NCI-H2196 (cell line): ENCODE measurements around the gene C11orf42.
"Not testable (repeated sequence)": the region's sequence is repeated elsewhere in the genome, so short reads cannot be mapped to it uniquely, and the experiment has no call there.

Source experiments
- DNase-seq: peaks from one replicate; lab custom pipeline; 2025; ENCODE audit not compliant: unreplicated experiment; lab: John Stamatoyannopoulos, UW

C11orf42 gene

GRCh38 chr11:6219359-6219758, 14.0 kb downstream of the C11orf42 start:
- no peak for DNase-seq

GRCh38 chr11:6223854-6224253, 18.5 kb downstream of the C11orf42 start:
- no peak for DNase-seq

- no peak for DNase-seq
Observed at GRCh38 chr11:6224421-6224820, 19.1 kb downstream of the C11orf42 start.

- DNase-seq: no peak
Observed at GRCh38 chr11:6225024-6225423, 19.7 kb downstream of the C11orf42 start.

DNA sequence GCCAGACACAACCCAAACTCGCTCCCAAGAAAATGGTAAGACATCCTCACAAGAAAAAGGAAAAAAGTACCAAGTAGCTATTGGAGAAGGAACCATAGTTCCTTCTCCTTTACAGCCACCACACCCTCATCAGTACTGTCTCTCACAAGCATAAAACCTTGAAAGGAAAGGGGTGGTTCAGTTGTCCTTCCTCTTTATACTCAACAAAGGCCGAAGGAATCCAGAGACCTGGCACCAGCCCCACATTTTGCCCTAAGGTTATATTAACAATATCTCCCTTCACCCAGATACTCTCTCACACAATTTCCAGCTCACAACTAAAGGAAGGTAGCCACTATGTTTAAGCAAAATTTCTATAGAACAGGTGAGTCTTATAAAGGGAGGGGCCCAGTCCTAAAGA, 20.5 kb downstream of the C11orf42 start:
- DNase-seq: no peak

DNA sequence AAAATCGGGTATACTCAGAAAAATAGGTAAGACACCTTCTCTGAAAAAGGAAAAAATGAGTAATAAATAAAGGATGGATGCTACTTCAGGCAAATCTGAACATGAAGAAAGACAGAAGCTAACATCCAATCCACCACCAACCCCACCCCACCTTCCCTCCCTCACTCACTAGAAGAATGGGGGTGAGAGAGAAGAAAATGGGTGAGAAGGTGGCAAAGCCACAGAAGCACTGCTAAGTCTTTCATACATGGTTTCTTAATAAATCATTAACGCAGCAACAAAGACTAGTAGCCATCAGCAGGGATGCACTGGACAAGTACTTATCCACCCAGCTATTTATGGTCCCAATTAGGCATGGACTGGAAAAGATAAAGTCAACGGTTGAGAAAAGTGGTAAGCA, 23.2 kb downstream of the C11orf42 start:
- no peak for DNase-seq

DNA sequence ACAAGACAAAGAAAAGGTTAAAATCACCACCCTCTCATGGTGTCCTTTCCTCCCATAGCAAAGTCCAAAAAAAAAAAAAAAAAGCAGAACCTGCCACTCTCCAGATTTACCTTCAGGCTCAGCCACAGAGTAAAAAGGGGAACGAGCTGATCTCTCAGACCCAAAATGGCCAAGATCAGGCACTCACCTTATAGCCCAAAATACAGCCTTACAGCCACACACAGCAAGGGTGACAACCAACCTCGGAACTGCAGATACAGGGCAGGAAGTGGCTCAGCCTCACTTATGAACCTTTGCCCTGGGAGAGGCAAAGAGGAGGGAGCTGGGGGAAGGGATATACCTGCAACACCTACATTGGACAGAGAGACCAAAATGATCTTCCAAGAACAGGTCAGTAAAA, 24.6 kb downstream of the C11orf42 start:
- DNase-seq: no peak

DNA sequence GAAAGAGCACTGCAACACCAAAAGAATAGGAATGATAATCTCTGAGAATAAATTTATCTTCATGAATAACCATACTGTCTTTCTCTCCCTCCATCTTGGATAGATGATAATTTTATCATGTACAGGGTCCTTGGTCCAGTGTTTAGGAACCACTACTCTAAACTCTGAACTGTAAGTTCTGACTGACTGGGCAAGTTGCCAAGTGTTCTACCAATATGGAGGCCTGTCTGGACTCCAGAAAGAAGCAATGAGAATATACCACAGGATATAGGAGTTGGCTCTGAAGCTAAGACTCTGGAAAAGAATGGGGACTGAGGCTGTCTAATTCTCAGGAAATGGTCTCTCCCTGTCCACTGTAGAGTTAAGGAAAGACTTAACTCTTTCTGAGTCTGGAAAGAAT, 27.5 kb downstream of the C11orf42 start:
- peak; percentile 3 for DNase-seq

DNA sequence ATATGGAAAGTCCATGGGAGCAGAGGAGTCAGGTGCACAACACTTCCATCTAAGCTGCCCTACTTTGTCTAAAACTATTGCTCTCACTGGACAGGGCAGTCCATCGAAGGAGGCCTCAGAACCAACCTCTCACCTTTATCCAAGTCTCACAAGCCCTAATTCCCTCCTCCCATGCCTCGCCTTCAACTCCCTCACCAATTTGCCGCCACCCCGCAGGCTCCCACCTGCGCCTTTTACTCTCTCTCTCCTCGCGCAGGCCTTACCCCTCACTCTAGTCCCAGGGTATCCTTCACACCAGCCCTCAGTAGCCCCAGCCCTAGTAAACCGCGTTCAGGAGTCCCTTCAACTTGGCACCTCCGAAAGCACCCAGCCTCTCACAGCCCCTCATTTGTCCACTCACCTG, 28.6 kb downstream of the C11orf42 start:
- no peak for DNase-seq

DNA sequence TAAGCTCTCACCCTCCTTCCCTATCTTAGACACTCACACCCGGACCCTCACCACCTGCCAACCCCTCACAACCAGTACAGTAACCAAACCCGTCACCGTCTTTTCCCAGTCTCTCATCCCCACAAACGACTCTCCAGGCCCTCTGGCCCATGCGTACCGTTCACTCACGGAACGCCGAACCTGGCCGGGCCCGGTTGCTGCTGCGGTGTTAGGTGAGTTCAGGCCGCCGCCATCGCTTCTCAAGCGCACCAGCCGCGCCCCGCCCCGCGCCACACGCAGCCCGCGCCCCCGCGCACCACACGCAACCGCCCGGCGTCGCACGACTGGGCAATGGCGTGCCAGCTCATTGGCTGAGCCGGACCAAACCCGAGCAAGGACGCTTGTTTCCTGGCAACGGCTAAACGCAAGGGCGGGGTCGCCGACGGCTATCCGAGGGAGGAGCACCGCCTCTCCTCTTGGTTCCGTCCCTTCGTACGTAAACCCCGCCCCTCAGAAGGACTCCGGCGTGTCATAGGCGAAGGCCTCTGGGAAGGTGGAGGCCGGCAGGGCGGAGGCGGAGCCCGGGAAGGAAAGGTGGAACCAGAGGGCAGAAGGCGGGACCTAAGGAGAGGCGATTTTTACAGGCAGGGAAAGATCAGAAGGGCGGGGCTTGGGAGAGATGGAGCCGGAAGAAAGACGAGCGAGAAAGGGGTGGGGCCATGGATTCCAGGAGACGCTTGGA, 29.2 kb downstream of the C11orf42 start, which contains the start of gene FHIP1B:
TSS of gene FHIP1B (minus strand) at position 250 of the 721 bp plus-strand sequence. CDS start 10,120 bp downstream, outside the sequence.
- peak; percentile 99 for DNase-seq

GRCh38 chr11:6237266-6237665, 31.9 kb downstream of the C11orf42 start:
- DNase-seq: no peak

- no peak for DNase-seq
Observed at GRCh38 chr11:6237761-6238302, 32.5 kb downstream of the C11orf42 start.

- peak; percentile 71 for DNase-seq
Observed at GRCh38 chr11:6238902-6239301, 33.5 kb downstream of the C11orf42 start, which contains the start of gene CNGA4. TSS of gene CNGA4 (plus strand) at chr11:6239089. CDS start at chr11:6239207, 118 bp downstream.

DNA sequence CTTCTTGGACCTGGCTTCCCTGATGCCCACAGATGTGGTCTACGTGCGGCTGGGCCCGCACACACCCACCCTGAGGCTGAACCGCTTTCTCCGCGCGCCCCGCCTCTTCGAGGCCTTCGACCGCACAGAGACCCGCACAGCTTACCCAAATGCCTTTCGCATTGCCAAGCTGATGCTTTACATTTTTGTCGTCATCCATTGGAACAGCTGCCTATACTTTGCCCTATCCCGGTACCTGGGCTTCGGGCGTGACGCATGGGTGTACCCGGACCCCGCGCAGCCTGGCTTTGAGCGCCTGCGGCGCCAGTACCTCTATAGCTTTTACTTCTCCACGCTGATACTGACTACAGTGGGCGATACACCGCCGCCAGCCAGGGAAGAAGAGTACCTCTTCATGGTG, 34.8 kb downstream of the C11orf42 start:
- DNase-seq: no peak

- DNase-seq: no peak
Observed at GRCh38 chr11:6240781-6241180, 35.4 kb downstream of the C11orf42 start.

DNA sequence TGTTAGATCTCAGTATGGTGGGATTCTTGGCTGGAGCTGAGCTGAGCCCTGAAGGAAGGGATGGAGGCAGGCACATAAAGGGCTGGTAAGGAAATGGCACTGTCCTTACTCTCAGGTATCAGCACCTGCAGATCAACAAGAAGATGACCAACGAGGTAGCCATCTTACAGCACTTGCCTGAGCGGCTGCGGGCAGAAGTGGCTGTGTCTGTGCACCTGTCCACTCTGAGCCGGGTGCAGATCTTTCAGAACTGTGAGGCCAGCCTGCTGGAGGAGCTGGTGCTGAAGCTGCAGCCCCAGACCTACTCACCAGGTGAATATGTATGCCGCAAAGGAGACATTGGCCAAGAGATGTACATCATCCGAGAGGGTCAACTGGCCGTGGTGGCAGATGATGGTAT, 36.0 kb downstream of the C11orf42 start:
- DNase-seq: no peak

DNA sequence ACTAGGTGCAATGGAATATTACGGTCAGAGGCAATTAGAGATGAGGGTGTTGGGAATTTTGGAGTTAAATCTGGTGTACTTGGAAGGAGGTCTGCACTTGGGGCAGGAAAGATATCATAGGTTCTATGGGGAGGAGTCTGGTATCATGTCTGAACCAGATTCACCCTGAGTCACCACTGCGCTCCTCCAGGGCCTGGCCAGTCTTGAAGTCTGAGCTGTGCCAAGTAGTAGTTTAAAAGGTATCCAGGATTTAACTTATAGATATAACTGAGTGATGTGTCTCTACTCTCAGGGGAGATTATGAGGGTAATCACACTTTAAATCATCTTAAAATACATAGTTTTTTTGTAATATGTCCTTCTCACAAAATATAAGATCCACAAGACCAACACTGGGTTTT, 40.2 kb downstream of the C11orf42 start:
- no peak for DNase-seq

GRCh38 chr11:6248248-6248647, 42.9 kb downstream of the C11orf42 start:
- DNase-seq: no peak

DNA sequence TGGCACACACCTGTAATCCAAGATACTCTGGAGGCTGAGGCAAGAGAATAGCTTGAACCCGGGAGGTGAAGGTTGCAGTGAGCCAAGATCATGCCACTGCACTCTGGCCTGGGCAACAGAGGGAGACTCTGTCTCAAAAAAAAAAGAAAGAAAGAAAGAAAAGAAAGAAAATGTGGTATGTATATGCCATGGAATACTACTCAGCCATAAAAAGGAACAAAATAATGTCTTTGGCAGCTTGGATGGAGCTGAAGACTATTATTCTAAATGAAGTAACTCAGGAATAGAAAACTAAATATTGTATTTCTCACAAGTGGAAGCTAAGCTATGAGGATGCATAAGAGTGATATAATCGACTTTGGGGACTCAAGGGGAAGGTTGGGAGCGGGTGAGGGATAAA, 43.5 kb downstream of the C11orf42 start:
- DNase-seq: not testable (repeated sequence)

- DNase-seq: peak; percentile 63
Observed at GRCh38 chr11:6249770-6250555, 44.6 kb downstream of the C11orf42 start.

DNA sequence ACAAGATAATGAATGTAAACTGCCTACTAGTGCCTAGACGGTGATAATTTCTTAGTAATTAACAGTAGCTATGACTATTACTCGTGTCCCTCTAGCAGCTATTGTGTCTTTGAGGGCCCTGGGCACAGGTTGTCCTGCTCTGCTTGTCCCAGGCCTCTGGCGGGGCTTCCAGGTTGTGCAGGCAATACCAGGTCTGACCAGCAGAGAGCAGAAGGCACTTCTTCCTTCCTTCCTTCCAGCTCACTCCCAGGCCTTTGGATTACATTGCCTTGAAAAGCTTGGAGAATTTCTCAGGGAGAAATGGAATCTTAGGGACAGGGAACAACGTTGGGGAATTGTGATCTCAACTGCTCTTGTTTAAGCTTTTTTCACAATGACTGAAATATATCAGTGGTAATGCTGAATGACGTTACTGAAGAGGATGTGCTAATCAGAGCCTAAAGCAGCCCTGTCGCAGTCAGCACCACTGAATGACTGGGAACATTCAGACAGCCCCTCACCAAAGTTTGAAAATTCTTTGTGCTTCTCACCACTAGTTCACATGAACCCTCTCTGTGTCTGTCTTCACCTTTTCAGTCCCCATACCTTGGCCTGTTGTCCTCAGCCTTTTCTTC, 45.9 kb downstream of the C11orf42 start:
- DNase-seq: peak; percentile 10
